NOMO-1 treated with dmso at 0.1 percent for 144 hours (cell line): ENCODE measurements around the gene CDC27.
A peak's percentile ranks its signal among the peaks of the same experiment; 100 is the strongest.
"Not testable (repeated sequence)": the region's sequence is repeated elsewhere in the genome, so short reads cannot be mapped to it uniquely, and the experiment has no call there.

ENCODE experiments used
- DNase-seq: peaks from one replicate; lab custom pipeline; 2025; ENCODE audit not compliant: unreplicated experiment; lab: John Stamatoyannopoulos, UW

CDC27 gene

DNA sequence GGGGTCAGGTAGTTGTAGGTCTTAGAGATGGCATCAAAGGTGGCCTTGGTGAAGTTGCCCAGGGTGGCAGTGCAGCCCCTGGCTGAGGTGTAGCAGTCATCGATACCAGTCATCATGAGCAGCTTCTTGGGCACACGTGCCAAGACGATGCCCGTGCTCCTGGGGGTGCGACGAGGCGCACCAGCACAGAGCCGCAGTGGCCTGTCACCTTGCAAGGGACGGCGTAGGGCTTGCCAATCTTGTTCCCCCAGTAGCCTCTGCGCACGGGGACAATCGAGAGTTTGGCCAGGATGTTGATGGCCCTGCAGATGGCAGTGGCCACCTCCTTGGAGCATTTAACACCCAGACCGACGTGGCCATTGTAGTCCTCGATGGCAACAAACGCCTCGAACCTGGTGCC lies 29.8 kb downstream of the CDC27 start:
- DNase-seq = no peak

DNA sequence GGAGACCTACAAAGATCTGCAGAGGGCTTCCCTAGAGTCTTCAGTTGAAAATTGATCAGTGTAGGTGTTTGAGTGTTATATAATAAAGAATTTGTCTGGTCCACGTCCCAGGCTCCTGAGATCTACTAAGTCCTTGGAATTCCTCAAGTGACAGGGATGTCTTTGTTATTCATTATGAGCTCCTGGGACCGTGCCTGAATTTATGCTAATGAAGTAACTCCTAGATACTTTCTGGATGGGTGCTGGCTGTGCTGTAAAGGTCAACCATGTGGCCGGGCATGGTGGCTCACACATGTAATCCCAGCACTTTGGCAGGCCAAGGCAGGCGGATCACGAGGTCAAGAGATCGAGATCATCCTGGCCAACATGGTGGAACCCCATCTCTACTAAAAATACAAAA lies 43.7 kb downstream of the CDC27 start:
- no peak for DNase-seq

DNA sequence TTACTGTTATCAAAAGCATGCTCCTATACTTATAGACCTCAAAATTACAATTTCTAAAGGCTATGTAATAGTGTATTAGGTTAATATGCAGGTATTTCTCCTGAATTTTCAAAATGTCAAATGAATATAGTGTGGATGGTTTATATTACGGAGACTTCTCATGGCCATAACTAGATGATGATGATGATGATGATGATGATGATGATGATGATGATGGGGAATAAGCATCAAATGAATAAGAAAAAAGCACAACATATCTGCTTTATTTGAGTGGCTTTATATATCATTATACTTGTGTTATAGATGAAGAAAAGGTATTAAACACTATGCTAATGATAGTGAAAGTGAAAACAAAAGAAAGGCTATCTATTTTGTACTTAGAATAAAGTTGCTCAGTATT lies 53.9 kb downstream of the CDC27 start:
- no peak for DNase-seq

DNA sequence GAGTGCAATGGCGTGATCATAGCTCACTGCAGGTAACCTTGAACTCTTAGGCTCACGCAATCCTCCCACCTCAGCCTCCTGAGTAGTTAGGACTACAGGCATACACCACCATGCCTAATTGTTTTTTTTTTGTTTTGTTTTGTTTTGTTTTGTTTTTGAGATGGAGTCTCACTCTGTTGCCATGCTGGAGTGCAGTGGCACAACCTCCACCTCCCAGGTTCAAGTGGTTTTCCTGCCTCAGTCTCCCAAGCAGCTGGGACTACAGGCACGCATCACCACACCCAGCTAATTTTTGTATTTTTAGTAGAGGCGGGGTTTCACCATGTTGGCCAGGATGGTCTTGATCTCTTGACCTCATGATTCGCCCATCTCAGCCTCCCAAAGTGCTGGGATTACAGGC lies 54.7 kb downstream of the CDC27 start:
- DNase-seq = not testable (repeated sequence)

DNA sequence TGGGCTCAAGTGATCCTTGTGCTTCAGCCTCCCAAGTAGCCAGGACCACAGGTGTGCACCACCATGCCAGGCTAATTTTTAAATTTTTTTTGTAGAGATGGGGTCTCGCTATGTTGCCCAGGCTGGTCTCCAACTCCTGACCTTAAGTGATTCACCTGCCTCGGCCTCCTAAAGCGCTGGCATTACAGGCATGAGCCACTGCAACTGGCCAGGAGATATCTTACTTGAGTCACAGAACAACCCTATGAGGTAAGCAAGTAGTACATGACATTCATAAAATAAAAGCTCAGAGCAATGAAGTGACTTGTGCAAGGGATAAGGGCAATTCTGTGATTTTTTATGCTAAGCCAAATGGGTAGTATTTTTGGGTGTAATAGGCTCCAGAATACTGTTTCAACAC lies 57.3 kb downstream of the CDC27 start:
- DNase-seq = no peak

DNA sequence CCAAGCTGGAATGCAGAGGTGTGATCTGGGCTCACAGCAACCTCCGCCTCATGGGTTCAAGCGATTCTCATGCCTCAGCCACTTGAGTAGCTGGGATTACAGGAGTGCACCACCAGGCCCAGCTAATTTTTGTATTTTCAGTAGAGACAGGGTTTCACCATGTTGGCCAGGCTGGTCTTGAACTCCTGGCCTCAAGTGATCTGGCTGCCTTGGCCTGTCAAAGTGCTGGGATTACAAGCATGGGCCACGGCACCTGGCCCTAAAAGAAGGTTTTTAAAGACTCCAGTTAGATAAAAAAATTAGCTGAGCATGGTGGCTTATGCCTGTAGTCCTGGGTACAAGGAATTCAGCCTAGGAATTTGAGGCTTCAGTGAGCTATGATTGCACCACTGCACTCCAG lies 62.3 kb downstream of the CDC27 start:
- not testable (repeated sequence) for DNase-seq

DNA sequence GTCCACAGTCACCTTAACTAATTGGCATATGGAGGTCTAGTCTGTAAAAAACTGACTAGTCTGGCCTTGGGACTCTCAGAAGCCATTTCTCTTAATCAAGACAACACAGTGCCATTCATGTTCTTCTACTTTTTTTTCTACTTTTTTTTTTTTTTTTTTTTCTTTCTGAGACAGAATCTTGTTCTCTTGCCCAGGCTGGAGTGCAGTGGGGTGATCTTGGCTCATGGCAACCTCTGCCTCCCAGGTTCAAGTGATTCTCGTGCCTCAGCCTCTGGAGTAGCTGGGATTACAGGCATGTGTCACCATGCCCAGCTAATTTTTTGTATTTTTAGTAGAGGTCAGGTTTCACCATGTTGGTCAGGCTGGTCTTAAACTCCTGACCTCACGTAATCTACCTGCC lies 65.8 kb downstream of the CDC27 start:
- not testable (repeated sequence) for DNase-seq

DNA sequence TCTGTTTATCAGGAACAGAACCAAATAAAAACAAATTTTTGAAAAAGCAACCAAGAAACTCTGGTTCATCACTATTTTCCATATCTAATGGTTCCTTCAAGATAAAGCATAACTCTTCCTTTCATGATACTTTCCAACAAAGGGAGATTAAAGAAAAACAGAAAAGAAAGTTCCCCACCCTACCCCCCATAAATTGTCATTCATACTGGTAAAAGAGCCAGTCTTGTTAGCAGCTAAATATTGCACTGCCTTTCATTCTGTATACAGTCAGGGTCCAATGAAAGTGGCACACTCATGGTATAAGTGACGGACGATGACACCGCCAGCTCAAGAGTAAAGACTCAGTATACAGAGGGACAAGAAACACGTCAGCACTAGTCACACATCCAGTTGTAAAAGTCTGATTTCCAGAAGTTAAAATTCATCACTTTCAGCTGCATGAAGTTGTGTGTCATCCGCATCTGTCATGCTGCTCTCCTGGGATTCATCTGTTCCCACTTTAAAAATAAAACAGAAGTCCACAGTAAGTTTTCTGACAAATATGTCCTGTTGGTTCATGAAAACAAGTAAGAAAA lies 68.5 kb downstream of the CDC27 start:
- DNase-seq = no peak

GRCh38 chr17:47119746-47120520 lies 69.2 kb downstream of the CDC27 start:
- no peak for DNase-seq

DNA sequence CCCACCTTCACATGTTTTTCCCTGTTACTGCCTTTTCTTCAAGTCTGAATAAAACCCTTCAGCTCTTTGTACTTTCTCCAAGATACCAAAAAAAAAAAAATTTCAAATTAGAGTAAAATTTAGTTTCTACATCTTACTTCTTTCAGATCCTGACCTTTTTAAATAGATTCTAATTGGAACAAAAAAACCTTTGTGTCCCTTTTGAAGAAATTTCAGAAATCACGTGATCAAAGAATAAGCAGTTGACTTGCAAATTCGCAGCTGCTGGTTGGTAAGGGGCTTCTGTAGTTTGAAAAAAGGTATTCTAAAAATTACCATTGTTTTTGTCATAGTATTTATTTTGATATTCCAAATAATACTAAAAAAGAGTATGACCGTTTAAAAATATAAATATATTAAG lies 71.7 kb downstream of the CDC27 start:
- no peak for DNase-seq

DNA sequence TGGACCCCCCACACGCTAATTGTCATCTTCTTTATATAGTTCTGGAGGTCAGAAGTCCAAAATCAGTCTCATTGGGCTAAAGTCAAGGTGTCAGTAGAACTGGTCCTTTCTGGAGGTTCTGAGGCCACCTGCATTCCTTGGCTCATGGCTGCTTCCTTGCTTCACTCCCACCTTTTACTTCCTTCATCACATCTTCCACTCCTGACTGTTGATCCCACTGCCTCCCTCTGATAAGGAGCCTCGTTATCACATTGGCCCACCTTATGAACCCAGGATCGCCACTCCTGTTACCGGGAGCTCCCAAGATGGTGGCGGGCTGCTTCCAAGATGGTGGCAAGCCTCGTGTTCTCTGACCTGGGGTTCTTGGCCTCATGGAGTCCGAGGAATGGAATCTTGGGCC lies 83.0 kb downstream of the CDC27 start:
- DNase-seq = no peak

GRCh38 chr17:47105246-47105645 lies 83.8 kb downstream of the CDC27 start:
- DNase-seq = not testable (repeated sequence)

DNA sequence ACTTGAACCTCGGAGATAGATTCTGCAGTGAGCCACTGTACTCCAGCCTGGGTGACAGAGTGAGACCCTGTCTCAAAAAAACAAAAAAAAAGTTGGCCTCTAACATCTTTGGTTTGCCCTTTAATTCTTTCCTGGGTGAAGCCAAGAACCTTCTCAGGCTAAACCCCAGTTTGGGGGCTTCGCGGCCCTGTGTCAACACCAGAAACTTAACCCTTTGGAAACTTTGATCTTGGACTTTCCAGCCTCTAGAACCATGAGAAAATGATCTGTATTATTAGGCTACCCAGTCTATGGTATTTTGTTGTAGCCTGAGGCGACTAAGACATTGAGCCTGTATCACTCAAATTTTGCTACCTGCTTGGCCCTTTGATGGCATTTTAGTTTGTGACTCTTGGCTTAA lies 86.2 kb downstream of the CDC27 start:
- DNase-seq = no peak

GRCh38 chr17:47099987-47100711 lies 88.9 kb downstream of the CDC27 start:
- peak; percentile 78 for DNase-seq

DNA sequence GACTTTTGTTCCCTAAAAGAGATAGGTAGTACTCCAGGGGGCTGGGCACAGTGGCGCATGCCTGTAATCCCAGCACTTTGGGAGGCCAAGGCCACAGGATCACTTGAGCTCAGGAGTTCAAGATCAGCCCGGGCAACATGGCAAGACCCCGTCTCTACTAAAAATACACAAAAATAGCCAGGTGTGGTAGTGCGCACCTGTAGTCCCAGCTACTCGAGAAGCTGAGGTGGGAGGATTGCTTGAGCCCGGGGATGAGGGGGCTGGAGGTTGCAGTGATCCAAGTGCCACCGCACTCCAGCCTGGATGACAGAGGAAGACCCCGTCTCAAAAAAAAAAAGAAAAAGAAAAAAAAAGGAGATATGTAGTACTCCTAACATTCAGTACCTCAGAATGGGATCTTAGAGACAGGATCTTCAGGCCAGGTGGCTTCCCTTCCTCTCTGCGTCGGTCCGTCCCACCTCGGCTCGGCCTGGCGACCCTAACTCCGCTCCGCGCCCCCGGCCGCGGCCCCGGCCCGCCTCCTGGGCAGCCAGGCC lies 89.6 kb downstream of the CDC27 start:
- DNase-seq = no peak

DNA sequence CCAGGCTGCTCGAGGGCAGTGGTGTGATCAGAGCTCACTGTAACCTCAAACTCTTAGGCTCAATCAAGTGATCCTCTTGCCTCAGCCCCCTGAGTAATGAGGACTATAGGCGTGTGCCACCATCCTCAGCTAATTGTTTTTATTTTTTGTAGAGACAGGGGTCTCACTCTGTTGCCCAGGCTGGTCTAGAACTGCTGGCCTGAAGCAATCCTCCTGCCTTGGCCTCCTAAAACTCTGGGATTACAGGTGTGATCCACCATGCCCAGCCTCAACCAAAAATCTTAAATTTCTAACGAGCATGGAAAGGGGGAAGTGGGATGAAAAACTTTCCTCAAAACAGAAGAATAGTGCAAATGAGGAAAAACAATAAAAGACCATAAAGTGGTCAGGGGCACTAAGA lies 92.8 kb downstream of the CDC27 start:
- DNase-seq = no peak

GRCh38 chr17:47095268-47095667 lies 93.8 kb downstream of the CDC27 start:
- DNase-seq = no peak

DNA sequence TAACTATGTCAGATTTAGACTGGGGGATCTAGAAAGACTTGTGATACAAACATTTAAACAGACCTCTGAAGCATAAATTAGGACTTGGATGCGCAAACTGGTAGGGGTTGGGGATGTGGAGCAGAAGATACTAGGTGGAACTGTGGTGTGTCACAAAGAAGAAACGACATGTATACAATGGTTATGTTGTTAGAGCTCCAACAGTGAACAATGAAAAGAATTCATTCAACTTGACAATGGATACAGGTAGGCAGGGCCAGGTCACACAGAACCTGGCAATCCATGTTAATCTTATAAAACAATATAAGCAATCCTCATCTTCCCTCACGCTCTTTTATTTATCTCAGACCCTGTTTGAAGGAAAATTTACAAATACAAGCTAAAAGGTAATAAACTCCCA lies 102.0 kb downstream of the CDC27 start:
- DNase-seq = no peak

- no peak for DNase-seq
These were observed 103.4 kb downstream of the CDC27 start for GRCh38 chr17:47085736-47086135.

GRCh38 chr17:47078801-47079200 lies 110.3 kb downstream of the CDC27 start:
- no peak for DNase-seq

- DNase-seq = no peak
These were observed 111.5 kb downstream of the CDC27 start for GRCh38 chr17:47077576-47077975.

GRCh38 chr17:47076171-47076570 lies 112.9 kb downstream of the CDC27 start:
- DNase-seq = no peak
